NK-92 (cell line): ENCODE data around the gene TEX51.

Experiments
- DNase-seq: peaks from one replicate; lab custom pipeline; 2025; ENCODE audit not compliant: unreplicated experiment; lab: John Stamatoyannopoulos, UW

The TEX51 gene

DNA sequence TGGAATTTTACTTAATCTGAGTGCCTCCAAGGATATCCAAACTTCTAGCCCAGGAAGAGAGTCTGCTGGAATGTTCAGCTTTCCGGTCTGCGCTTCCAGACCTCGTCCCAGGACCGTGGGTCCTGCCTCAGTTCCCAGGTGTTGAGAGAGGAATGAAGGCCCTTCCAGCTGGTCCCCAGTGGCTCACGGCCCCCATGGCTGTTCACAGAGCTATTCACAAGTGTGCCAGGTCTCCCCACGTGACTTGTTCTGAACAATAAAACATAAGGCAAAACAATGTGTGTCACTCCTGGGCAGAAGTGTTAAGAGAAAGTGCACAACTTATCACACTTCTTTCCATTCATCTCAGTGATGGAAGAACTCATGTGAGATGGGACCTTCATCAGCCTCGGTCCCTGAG is 20.1 kb upstream of the TEX51 start:
- DNase-seq = no peak

DNA sequence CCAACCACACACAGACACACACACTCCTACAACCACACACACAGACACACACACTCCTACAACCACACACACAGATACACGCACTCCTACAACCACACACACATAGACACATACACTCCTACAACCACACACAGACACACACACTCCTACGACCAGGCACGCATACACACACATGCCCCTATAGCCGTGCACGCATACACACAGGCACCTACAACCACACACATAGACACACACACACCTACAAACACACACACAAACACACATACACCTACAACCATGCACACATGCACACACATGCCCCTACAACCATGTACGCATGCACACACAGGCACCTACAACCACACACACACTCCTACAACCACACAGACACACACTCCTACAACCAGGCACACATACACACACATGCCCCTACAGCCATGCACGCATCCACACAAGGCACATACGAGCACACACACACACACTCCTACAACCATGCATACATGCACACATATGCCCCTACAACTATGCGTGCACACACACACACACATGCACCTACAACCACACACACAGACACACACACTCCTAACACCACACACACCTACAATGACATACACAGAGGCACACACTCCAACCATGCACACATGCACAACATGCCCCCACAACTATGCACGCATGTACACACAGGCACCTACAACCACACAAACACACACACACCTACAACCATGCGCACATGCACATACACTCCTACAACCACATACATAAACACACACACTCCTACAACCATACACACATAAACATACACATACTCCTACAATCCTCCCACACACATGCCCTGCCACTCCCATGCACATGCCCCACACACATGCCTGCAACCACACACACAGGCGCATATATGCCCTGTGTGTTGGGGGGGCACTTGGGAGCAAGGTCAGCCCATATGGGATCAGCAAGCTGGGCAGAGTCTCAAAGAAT is 19.1 kb upstream of the TEX51 start:
- DNase-seq = no peak

- DNase-seq = no peak
Measured at GRCh38 chr2:126880324-126880723, 18.4 kb upstream of the TEX51 start.

DNA sequence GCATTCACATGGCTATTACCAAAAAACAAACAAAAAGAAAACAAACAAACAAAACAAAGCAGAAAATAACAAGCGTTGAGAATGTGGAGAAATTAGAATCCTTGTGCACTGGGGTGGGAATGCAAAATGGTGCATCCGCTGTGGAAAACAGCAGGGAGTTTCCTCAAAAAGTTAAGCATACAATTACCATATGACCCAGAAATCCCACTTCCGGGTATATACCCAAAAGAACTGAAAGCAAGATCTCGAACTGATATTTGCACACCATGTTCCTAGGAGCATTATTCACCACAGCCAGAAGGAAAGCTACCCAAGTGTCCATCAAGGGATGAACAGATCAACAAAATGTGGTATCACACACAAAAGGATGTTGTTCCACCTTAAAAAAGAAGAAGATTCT is 17.9 kb upstream of the TEX51 start:
- DNase-seq = no peak

GRCh38 chr2:126881591-126881990 is 17.1 kb upstream of the TEX51 start:
- no peak for DNase-seq

- no peak for DNase-seq
Measured at GRCh38 chr2:126882181-126882580, 16.5 kb upstream of the TEX51 start.

DNA sequence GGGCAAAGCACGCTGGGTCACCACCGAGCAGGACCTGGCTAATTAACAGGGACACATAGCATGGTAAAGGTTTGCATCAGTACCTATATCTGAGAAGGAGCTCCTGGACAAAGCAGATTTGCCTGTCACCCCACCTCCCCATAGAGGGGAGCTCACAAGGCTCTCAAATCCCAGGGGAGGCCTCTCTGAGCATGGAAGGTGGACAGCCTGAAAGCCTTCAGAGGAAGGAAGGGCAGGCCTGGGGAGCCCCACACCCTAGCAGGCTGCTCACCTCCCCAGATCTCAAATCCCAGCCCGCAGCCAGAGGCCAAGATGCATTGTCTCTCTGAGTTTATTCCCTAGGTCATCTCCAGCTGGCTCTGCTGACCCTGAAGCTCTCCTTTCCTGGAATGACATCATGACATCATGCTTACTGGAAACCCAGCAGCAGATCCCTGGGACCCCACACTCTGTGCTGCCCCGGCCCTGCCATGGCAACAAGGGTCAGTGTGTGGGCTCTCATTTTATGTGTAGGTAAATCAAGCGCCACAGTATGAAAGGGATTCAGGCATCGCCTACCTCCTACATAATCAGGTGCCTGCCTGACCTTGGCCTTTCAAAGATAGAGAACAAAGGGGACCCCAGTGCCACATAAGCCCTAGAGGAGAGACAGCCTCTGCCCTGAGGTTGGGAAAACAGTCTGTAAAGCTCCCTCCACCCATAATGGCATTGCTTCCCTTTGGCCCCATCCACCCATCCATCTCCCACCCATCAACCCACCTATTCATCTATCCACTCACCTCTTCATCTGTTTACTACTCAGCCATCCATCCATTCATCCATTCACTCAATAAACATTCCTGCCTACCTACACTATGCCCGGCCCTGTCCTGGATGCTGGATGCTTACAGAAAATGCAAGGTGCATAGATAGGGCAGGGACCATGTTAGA is 15.7 kb upstream of the TEX51 start:
- no peak for DNase-seq

GRCh38 chr2:126883666-126884040 is 15.0 kb upstream of the TEX51 start:
- DNase-seq = no peak

DNA sequence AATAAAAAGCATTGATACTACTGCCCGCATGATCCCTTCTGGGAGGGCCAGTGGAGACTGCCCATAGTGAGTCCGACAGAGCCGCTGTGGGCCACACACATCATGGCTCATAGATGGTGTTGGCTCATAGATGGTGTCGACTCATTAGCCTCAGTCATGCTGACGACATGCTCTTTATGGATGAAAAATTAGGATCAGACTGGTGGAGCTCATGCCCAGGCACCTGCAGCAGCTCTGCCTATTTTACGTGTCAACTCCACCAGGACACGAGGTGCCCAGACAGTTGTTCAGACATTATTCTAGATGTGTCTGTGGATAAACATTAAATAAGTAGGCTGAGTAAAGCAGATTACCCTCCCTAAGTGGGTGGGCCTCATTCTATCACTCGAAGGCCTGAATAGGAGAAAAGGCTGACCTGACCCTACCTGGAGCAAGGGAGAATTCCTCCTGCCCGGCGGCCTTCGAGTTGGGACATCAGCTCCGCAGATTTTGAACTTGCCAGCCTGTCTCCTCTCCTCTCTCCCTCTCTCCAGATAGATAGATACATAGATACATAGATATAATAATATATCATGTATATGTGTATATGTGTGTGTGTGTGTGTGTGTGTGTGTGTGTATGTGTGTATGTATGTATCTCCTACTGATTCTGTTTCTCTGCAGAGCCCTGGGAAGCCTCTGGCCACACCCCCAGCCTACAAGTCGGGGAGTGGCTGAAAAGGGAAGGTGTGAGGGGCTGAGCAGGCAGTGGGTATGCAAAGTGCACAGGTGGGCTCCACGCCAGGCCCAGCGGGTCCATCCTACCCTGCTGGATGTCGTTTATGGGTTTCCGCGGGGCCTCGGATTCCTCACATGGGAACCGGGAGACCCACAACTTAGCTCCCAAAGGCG is 13.6 kb upstream of the TEX51 start:
- no peak for DNase-seq

DNA sequence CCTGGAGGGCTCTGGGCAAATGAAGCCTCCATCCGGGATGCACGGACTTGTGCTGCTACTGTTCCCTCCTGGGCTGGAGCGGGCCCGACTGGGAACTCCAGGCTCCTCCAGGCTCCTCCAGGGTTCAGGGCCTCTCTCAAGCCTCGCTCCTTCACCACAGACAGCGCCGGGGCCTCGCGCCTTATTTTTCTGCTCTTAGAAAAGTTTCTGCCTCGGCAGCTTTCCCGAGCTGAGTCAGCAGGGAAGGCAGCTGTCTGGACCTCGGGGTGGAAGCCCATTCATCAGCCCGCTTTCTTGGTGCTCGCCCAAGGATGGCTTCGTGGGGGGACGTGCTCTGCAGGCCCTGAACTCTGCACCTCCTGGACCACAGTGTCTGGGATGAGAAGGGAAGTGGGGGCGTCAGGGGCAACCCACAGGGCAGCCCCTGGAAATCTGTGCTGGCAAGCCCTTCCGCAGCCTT is 12.9 kb upstream of the TEX51 start:
- no peak for DNase-seq

- no peak for DNase-seq
Measured at GRCh38 chr2:126886211-126886915, 12.3 kb upstream of the TEX51 start.

GRCh38 chr2:126886916-126887280 is 11.8 kb upstream of the TEX51 start:
- DNase-seq = no peak

- DNase-seq = no peak
Measured at GRCh38 chr2:126887506-126887905, 11.2 kb upstream of the TEX51 start.

DNA sequence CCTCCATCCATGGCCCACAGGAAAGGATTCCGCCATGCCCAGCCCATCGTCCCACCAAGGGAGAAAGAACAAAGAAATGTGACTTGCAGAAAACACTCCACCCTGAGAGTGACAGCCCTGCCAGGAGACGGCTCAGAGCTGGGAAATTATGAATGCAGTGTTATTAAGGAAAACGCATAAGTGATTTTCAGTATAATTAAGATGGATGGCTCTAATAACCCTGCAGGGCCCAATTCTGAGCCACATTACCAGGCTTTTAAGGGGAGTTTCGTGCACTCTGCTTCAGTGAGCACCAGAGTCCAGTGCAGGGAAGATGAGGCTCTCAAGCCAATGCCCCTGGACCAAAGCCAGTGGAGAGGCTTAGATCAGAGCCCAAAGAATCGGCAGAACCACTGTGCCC is 10.6 kb upstream of the TEX51 start:
- no peak for DNase-seq

DNA sequence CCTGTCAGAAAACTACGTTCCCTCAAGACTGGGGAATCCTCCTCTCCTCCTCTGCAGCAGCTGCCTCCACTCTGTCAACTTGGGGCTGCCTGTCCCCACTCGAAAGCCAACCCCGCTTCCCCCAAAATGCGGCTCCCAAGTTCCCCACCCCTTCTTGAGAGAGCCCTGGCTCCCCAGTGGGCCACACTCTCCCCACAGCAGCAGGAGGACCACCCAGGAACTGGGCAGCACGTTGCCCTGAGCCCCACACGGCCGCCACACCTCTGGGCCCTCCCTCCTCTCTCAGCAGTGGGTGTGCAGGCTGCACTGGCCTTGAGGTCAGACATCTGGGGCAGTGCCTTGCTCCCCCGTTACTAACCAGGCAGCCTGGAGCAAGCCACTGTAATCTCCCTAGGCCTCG is 9.6 kb upstream of the TEX51 start:
- DNase-seq = no peak

DNA sequence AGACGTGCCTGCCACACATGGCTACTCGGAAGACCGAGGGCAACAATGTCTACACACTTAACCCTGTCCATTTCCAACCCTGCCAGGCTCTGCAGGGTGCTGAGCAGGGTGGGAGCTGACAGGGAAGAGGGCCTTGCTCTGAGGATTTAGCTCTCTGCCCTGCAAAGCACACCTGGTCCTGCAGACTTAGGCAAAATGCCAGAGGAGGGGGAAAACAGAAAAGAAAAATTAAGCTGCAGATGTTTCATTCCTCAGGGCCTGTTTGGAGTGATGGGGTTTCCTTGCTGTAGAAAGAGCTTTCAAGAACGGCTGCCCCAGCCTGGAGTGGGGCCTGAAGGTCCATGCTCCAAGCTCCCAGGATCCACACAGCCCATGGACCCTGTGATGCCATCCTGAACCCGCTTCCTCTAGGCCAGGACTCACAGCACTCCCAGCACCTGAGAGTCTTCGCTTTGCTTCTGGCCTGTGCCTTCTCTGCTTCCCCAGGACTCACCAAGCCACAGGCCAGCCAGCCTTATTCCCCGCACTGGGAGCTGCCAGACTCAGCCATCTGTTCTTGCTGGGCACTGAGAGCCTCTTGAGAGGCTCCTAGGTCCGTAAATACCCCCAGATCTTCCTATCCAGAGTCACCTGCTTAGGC is 9.1 kb upstream of the TEX51 start:
- no peak for DNase-seq

DNA sequence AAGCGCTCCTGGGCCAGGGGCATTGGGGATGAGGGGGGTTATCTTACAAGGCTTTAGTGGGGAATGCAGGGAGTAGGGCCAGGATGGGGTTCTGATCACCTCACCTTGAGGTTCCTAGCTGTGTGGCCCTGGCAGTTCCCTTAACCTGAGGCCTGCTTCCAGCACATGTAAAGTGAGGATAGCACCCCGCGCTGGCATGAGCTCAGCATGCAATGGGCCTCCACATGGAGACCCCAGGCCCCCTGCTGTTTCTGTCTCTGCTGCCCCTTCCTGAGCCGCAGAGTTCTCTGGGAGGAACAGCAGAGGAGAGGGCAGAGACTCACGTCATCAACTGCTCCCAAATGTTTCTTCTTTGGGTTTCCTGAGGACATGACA is 8.6 kb upstream of the TEX51 start:
- no peak for DNase-seq

GRCh38 chr2:126890551-126891450 is 7.9 kb upstream of the TEX51 start:
- DNase-seq = no peak
